HCT116 (cell line): ENCODE measurements around the gene AP1G1. TPM values are rescaled to one million over a fixed set of nuclear protein-coding genes. Genes with fewer than 3 reads are reported as not detected.

Experiments used
- ATAC-seq: fragments of 200-7000 bp; cut with Tn5 transposase; 2 replicates; pipeline ENCODE4 v1.9.1; 2020; ENCODE audit warnings: mild to moderate bottlenecking, moderate library complexity
- BruUV-seq: library from RNA; stranded (reverse); fragments of 400-500 nt; replicated peaks from 2 replicates; lab custom pipeline; 2021; lab: Mats Ljungman, UMichigan
- CTCF ChIA-PET: fragments of 300-600 bp; sonication (Branson Sonifier 250); formaldehyde crosslinking; loops from one replicate; lab custom pipeline; 2021; ENCODE audit warnings: antibody characterized with exemption; lab: Charles Lee
- POLR2A ChIA-PET: fragments of 300-600, 350-600 bp; sonication (Branson Sonifier 250); formaldehyde crosslinking; loops from one replicate; lab custom pipeline; 2021; ENCODE audit warnings: antibody characterized with exemption; lab: Charles Lee
- RAD21 ChIA-PET, 2 experiments: fragments of 300-600 bp; sonication (Branson Sonifier 250); formaldehyde crosslinking; loops; one replicate each; lab custom pipeline; 2023; ENCODE audit warnings: low total read pairs in 2 of 2; ENCODE audit not compliant: uncharacterized antibody in 2 of 2, unreplicated experiment in 2 of 2, low non-redundant PET in 1 of 2; lab: Charles Lee
- DNase-seq: peaks from one replicate; pipeline ENCODE4 v3.0.0-alpha.2; 2010; ENCODE audit warnings: low read depth, low spot score
- H2AFZ ChIP-seq: fragments of 200-600 bp; shearing (Covaris generic), sonication (generic); 2 replicates; pipeline ENCODE4 v1.6.1; 2017; ENCODE audit warnings: low read depth, mixed run types, mixed read lengths, antibody characterized with exemption, low read length; ENCODE audit not compliant: poor library complexity, severe bottlenecking
- H3K27ac ChIP-seq: 2 replicates; pipeline ENCODE4 v1.5.1; 2012; ENCODE audit warnings: low read depth, low read length
- H3K27me3 ChIP-seq: fragments of 200-600 bp; sonication (generic); 2 replicates; pipeline ENCODE4 v1.6.1; 2016; ENCODE audit warnings: mixed run types, low read length, mixed read lengths; ENCODE audit not compliant: insufficient read depth
- H3K36me3 ChIP-seq, 2 experiments: fragments of 200-500 bp in 1 of 2; fragments of 200-600 bp in 1 of 2; sonication (Bioruptor generic) in 1 of 2; sonication (generic) in 1 of 2; 2 replicates each; pipeline versions ENCODE4 v1.5.1 to v1.6.1; 2014 to 2016; ENCODE audit warnings: low read length in 2 of 2, inconsistent platforms in 1 of 2, mixed read lengths in 1 of 2, mixed run types in 1 of 2; ENCODE audit not compliant: insufficient read depth in 2 of 2, control insufficient read depth in 1 of 2
- H3K4me1 ChIP-seq, 2 experiments: fragments of 200-600 bp in 1 of 2; sonication (generic) in 1 of 2; 2 replicates each; pipeline versions ENCODE4 v1.5.1 to v1.6.1; 2012 to 2017; ENCODE audit warnings: low read length in 2 of 2, inconsistent platforms in 1 of 2, mild to moderate bottlenecking in 1 of 2, mixed read lengths in 1 of 2, mixed run types in 1 of 2, moderate library complexity in 1 of 2; ENCODE audit not compliant: insufficient read depth in 2 of 2, control insufficient read depth in 1 of 2
- H3K4me2 ChIP-seq: fragments of 200-600 bp; sonication (generic); 2 replicates; pipeline ENCODE4 v1.6.1; 2017; ENCODE audit warnings: mixed run types, low read length, mixed read lengths
- H3K4me3 ChIP-seq, 2 experiments: fragments of 200-600 bp in 1 of 2; sonication (generic) in 1 of 2; replicated peaks in 1 of 2; 2 replicates each; pipeline ENCODE4 v1.5.1; 2011 to 2016; ENCODE audit warnings: low read length in 2 of 2, control low read depth in 1 of 2, low read depth in 1 of 2, mild to moderate bottlenecking in 1 of 2, mixed read lengths in 1 of 2, mixed run types in 1 of 2
- H3K79me2 ChIP-seq: fragments of 200-600 bp; sonication (generic); 2 replicates; pipeline ENCODE4 v1.6.1; 2017; ENCODE audit warnings: mild to moderate bottlenecking, mixed run types, low read length, moderate library complexity, mixed read lengths; ENCODE audit not compliant: insufficient read depth
- H3K9ac ChIP-seq: fragments of 200-600 bp; sonication (generic); 2 replicates; pipeline ENCODE4 v1.6.1; 2016; ENCODE audit warnings: low read length, mixed read lengths
- H3K9me2 ChIP-seq: fragments of 200-600 bp; sonication (generic), shearing (Covaris generic); 2 replicates; pipeline ENCODE4 v1.6.1; 2017; ENCODE audit warnings: mixed run types, mild to moderate bottlenecking, moderate library complexity; ENCODE audit not compliant: insufficient read depth
- H3K9me3 ChIP-seq, 2 experiments: fragments of 200-500 bp in 1 of 2; fragments of 200-600 bp in 1 of 2; sonication (Bioruptor generic) in 1 of 2; sonication (generic) in 1 of 2; 2 replicates each; pipeline ENCODE4 v1.6.1; 2014 to 2017; ENCODE audit warnings: low read length in 2 of 2, mixed read lengths in 2 of 2, inconsistent platforms in 1 of 2, low read depth in 1 of 2, mild to moderate bottlenecking in 1 of 2, mixed run types in 1 of 2, moderate library complexity in 1 of 2; ENCODE audit not compliant: control insufficient read depth in 1 of 2, insufficient read depth in 1 of 2
- H4K20me1 ChIP-seq: fragments of 200-600 bp; sonication (generic), shearing (Covaris generic); 2 replicates; pipeline ENCODE4 v1.6.1; 2017; ENCODE audit warnings: mixed run types, mild to moderate bottlenecking, moderate library complexity; ENCODE audit not compliant: insufficient read depth
- CBX3 ChIP-seq: IDR thresholded peaks from 2 replicates; pipeline ENCODE4 v1.6.1; 2012; ENCODE audit warnings: low read depth
- CEBPB ChIP-seq: IDR thresholded peaks from 2 replicates; pipeline ENCODE4 v1.6.1; 2012; ENCODE audit warnings: low read depth
- EGR1 ChIP-seq: IDR thresholded peaks from 2 replicates; pipeline ENCODE4 v1.6.1; 2012; ENCODE audit warnings: low read depth
- ELF1 ChIP-seq: IDR thresholded peaks from 2 replicates; pipeline ENCODE4 v1.6.1; 2012; ENCODE audit warnings: low read depth, borderline replicate concordance
- EZH2phosphoT487 ChIP-seq: fragments of 200-600 bp; IDR thresholded peaks from 2 replicates; pipeline ENCODE4 v1.6.1; 2018; ENCODE audit warnings: antibody characterized with exemption, borderline replicate concordance
- JUND ChIP-seq: IDR thresholded peaks from 2 replicates; pipeline ENCODE4 v1.6.1; 2012
- POLR2A ChIP-seq: IDR thresholded peaks from 2 replicates; pipeline ENCODE4 v1.7.0; 2011; ENCODE audit warnings: borderline replicate concordance; ENCODE audit not compliant: insufficient read depth, insufficient read length; ENCODE audit errors: extremely low read depth
- POLR2AphosphoS5 ChIP-seq: IDR thresholded peaks from 2 replicates; pipeline ENCODE4 v1.6.1; 2011; ENCODE audit warnings: mild to moderate bottlenecking, low read depth, low read length, moderate library complexity
- RAD21 ChIP-seq: IDR thresholded peaks from 2 replicates; pipeline ENCODE4 v1.6.1; 2012; ENCODE audit warnings: low read depth, mild to moderate bottlenecking
- REST ChIP-seq: IDR thresholded peaks from 2 replicates; pipeline ENCODE4 v1.6.1; 2012; ENCODE audit warnings: low read depth
- SIN3A ChIP-seq: IDR thresholded peaks from 2 replicates; pipeline ENCODE4 v1.6.1; 2012; ENCODE audit warnings: low read depth
- SRF ChIP-seq: IDR thresholded peaks from 2 replicates; pipeline ENCODE4 v1.6.1; 2012; ENCODE audit warnings: low read depth
- YY1 ChIP-seq: IDR thresholded peaks from 2 replicates; pipeline ENCODE4 v1.6.1; 2011; ENCODE audit warnings: low read length, low read depth, moderate library complexity, mild to moderate bottlenecking; ENCODE audit not compliant: insufficient replicate concordance; ENCODE audit errors: extremely low read depth
- ZBTB33 ChIP-seq: IDR thresholded peaks from 2 replicates; pipeline ENCODE4 v1.6.1; 2011; ENCODE audit warnings: mild to moderate bottlenecking, low read length, moderate library complexity; ENCODE audit not compliant: insufficient replicate concordance; ENCODE audit errors: extremely low read depth
- ZFX ChIP-seq: fragments of 450-650 bp; IDR thresholded peaks from 2 replicates; pipeline ENCODE4 v1.6.1; 2017
- ZNF274 ChIP-seq: fragments of 200-500 bp; sonication (Bioruptor generic); IDR thresholded peaks from 2 replicates; pipeline ENCODE4 v1.6.1; 2014; ENCODE audit warnings: mild to moderate bottlenecking, low read depth, low read length, inconsistent platforms
- intact Hi-C: fragments of 100-400 bp; cut with micrococcal nuclease; formaldehyde crosslinking; loops from 2 replicates; pipeline ENCODE4 v1.10.0; 2022
- total RNA-seq: library from RNA; stranded (reverse); gene quantifications from one replicate; pipeline ENCODE4 v1.2.1, GENCODE V29; 2021; ENCODE audit not compliant: unreplicated experiment

The AP1G1 gene
- total RNA-seq, 1 experiment from 2014 or later = 70.2 TPM

DNA sequence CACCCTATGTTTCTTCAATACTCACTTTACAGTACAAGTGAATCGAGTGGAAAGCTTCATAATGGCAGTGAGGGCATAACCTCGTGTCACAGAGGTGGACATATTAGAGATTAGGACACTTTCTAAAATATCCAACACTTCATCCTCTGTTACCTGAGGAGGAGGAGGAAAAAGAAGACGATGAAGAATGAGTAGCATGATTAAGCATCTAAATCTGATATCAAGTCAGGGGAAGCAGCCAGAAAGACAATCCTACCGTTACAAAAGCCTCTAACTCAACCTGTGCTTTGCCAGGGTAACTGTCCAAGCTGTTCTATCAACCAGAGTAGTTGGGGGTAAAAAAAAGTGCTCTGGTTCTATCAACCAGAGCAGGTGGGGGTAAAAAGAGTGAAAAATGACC is 60.4 kb downstream of the AP1G1 start:
- Histone ChIP-seq H3K27ac (no peak overlapping the region), H3K9ac (no peak overlapping the region), H3K9me2 (no peaks in the 10 kb centered on the region), H3K4me1 (no peaks in the 10 kb centered on the region), H2AFZ (no peak overlapping the region), H4K20me1 (no peaks in the 10 kb centered on the region), H3K4me3 (no peak overlapping the region), H3K4me2 (no peak overlapping the region), H3K27me3 (no peaks in the 10 kb centered on the region), H3K36me3 (peaks cover 29 to 53% of the 10 kb centered on the region in 2 experiments), H3K9me3 (no peaks in the 10 kb centered on the region), H3K79me2 (0 out of 2 replicates have a peak, but pooled peaks cover 3% of the 10 kb centered on the region)
- ATAC-seq (no peak), DNase-seq (no peak)
- intact Hi-C loops = no loop called here
- ChIA-PET RAD21 (no interaction called here), CTCF (interaction anchor here (0.7 kb wide), 1 partner anchor 9 kb away, joined by 3 read pairs; no protein-coding TSS in a partner anchor), POLR2A (no interaction called here)
- TF ChIP-seq ELF1 = no peak
- TF ChIP-seq CEBPB = no peak
- no peak for TF ChIP-seq ZBTB33
- TF ChIP-seq YY1 = no peak
- no peak for TF ChIP-seq EGR1
- TF ChIP-seq POLR2AphosphoS5 = no peak
- no peak for TF ChIP-seq CBX3
- no peak for TF ChIP-seq SIN3A
- TF ChIP-seq EZH2phosphoT487 = no peak
- TF ChIP-seq POLR2A = no peak
- TF ChIP-seq RAD21 = no peak
- TF ChIP-seq REST = no peak
- TF ChIP-seq SRF = no peak
- no peak for TF ChIP-seq JUND
- TF ChIP-seq ZNF274 = no peak
- no peak for TF ChIP-seq ZFX
- BruUV-seq = no TSS peak
